Right atrium auricular region (tissue), 2 donors: Measurements from ENCODE around the gene CALN1. TPM values are rescaled to one million over a fixed set of nuclear protein-coding genes. Genes with fewer than 3 reads are reported as not detected.

Experiments used
- DNase-seq: peaks from one replicate; pipeline ENCODE4 v3.0.0-alpha.2; 2019; ENCODE audit warnings: low spot score
- H3K27ac ChIP-seq, 2 donors: fragments of 200-600 bp; sonication (generic); 1 replicate in 1 of 2; 2 replicates in 1 of 2; pipeline ENCODE4 v1.5.1; 2016 to 2019
- H3K27me3 ChIP-seq, 2 donors: fragments of 200-600 bp; sonication (generic); one replicate each; pipeline versions ENCODE4 v1.5.1 to v1.6.0; 2017 to 2019
- H3K36me3 ChIP-seq: fragments of 200-600 bp; sonication (generic); one replicate; pipeline ENCODE4 v1.5.1; 2016
- H3K4me1 ChIP-seq, 2 donors: fragments of 200-600 bp; sonication (generic); one replicate each; pipeline versions ENCODE4 v1.5.1 to v1.6.0; 2017 to 2019
- H3K4me3 ChIP-seq, 2 donors: fragments of 200-600 bp; sonication (generic); 1 replicate in 1 of 2; 2 replicates in 1 of 2; pipeline ENCODE4 v1.5.1; 2017 to 2019; ENCODE audit warnings: mild to moderate bottlenecking in 1 of 2, moderate library complexity in 1 of 2
- H3K9me3 ChIP-seq, 2 donors: fragments of 200-600 bp; sonication (generic); one replicate each; pipeline ENCODE4 v1.5.1; 2019
- total RNA-seq, 2 donors: library from RNA; depleted of rRNA; stranded (reverse); fragments of >200 nt; gene quantifications; one replicate each; pipeline ENCODE4 v1.1.0, GENCODE V29; 2016
- TF ChIP-seq, protein P1 (sequence below), 2 donors: fragments of 200-600 bp; sonication (generic); IDR thresholded peaks; one replicate each; pipeline ENCODE4 v1.5.1; 2019; ENCODE audit warnings: antibody characterized with exemption in 2 of 2

Gene CALN1
- total RNA-seq, 2 donors from 2014 or later: not detected

DNA sequence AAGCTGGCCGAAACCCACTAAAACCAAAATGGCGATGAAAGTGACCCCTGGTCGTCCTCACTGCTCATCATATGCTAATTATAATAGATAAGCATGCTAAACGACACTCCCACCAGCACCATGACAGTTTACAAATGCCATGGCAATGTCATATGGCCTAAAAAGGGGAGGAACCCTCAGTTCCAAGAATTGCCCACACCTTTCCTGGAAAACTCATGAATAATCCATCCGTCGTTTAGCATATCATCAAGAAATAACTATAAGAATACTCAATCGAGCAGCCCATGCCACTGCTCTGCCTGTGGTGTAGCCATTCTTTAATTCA, 422.0 kb downstream of the CALN1 start:
- H3K4me3 ChIP-seq: no peak overlapping the region
- H3K9me3 ChIP-seq: no peaks in the 10 kb centered on the region
- H3K27me3 ChIP-seq: no peaks in the 10 kb centered on the region
- DNase-seq: no peak
- no peak overlapping the region for H3K27ac ChIP-seq
- H3K4me1 ChIP-seq: no peaks in the 10 kb centered on the region
- no peaks in the 10 kb centered on the region for H3K36me3 ChIP-seq
- TF ChIP-seq, protein P1, sequence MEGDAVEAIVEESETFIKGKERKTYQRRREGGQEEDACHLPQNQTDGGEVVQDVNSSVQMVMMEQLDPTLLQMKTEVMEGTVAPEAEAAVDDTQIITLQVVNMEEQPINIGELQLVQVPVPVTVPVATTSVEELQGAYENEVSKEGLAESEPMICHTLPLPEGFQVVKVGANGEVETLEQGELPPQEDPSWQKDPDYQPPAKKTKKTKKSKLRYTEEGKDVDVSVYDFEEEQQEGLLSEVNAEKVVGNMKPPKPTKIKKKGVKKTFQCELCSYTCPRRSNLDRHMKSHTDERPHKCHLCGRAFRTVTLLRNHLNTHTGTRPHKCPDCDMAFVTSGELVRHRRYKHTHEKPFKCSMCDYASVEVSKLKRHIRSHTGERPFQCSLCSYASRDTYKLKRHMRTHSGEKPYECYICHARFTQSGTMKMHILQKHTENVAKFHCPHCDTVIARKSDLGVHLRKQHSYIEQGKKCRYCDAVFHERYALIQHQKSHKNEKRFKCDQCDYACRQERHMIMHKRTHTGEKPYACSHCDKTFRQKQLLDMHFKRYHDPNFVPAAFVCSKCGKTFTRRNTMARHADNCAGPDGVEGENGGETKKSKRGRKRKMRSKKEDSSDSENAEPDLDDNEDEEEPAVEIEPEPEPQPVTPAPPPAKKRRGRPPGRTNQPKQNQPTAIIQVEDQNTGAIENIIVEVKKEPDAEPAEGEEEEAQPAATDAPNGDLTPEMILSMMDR (IDR thresholded peaks at IDR 0.05): no peak

DNA sequence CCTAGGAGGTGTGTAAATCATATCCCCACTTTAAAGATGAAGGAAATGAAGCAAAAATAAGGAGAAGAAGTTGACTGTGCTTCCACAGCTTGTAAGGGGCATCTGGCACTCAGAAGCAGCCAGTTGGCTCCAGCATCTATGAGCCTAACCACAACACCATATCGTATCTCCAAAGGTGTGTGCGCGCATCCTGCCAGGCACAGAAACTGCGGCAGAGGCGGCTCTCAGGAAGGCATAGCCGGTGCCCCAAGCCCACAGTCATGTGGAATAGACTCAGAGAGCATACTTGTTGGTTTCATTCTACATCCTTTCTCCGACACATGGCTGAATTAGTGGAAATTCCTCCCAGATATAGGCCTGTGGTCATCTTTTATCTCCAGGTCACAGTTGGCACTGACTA, 423.9 kb downstream of the CALN1 start:
- H3K27me3 ChIP-seq: no peaks in the 10 kb centered on the region
- TF ChIP-seq, protein P1 (IDR thresholded peaks at IDR 0.05): no peak
- H3K27ac ChIP-seq: no peak overlapping the region
- H3K9me3 ChIP-seq: no peaks in the 10 kb centered on the region
- no peak for DNase-seq
- H3K4me3 ChIP-seq: no peak overlapping the region
- H3K36me3 ChIP-seq: no peaks in the 10 kb centered on the region
- no peaks in the 10 kb centered on the region for H3K4me1 ChIP-seq

DNA sequence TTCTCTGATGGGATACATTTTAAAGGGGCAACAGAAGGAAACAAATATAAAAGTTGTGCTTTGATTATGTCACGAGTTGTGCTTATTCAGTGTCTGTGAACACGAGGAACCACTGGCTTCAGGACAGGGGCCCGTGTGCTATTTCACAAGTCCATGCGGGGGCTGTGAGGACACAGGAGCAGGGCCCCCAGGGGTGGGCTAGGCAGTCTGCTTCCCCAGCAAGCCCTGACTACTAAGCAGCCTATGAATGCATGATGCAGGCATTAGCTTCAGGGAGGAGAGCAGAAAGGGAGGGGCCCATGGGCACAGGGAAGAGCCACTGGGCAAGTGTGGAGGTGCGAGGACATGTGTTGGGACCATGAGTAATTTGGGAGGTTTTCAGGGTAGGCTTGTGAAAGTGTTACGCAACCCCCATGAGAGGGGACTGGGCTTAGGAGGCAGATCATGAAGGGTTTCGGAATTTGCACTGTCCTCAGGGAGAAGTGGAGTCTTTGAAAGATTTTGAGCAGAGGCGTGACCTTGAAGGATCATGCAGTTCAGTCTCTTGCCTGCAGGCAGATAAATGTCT, 424.9 kb downstream of the CALN1 start:
- TF ChIP-seq, protein P1 (IDR thresholded peaks at IDR 0.05): no peak
- no peaks in the 10 kb centered on the region for H3K27me3 ChIP-seq
- H3K9me3 ChIP-seq: no peaks in the 10 kb centered on the region
- H3K4me1 ChIP-seq: no peaks in the 10 kb centered on the region
- no peak overlapping the region for H3K27ac ChIP-seq
- H3K36me3 ChIP-seq: no peaks in the 10 kb centered on the region
- H3K4me3 ChIP-seq: no peak overlapping the region
- DNase-seq: no peak

DNA sequence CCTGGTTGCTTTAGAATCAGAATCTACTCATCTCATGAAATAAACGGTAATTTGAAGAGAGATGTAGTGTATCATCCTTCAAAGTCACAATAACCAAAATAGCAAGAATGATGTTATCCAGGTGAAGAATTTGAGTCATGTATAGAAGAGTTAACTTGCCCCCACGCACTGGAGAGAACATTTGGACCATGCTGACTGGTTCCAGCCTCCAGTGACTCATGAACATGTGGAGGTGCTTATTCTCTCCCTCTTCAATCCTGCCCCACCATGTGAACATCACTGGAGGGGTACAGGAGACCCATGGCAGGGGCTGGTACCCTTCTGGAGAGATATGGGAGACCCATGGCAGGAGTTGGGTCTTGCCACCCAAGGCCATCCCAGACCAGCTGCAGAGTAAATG, 427.8 kb downstream of the CALN1 start:
- no peaks in the 10 kb centered on the region for H3K36me3 ChIP-seq
- DNase-seq: no peak
- H3K4me3 ChIP-seq: no peak overlapping the region
- no peaks in the 10 kb centered on the region for H3K27me3 ChIP-seq
- TF ChIP-seq, protein P1 (IDR thresholded peaks at IDR 0.05): no peak
- H3K9me3 ChIP-seq: no peaks in the 10 kb centered on the region
- no peaks in the 10 kb centered on the region for H3K4me1 ChIP-seq
- H3K27ac ChIP-seq: no peak overlapping the region

DNA sequence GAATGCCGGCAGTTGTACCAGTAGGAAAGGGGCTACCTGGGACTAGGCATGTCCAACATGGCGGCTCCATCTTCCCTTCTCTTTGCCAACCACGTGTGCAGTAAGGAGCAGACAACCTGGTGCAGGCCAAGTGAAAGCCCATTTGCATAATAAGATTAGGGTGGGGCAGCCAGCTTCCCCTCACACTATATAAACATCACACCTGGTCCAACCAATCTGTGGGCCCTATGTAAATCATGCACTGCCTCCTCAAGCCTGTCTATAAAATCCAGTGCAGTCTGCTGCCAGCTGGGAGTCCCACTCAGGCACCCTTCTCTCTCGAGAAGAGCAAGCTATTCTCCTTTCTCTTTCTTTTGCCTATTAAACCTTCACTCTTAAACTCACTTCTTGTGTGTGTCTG, 429.3 kb downstream of the CALN1 start:
- TF ChIP-seq, protein P1 (IDR thresholded peaks at IDR 0.05): no peak
- H3K4me1 ChIP-seq: no peaks in the 10 kb centered on the region
- no peaks in the 10 kb centered on the region for H3K36me3 ChIP-seq
- H3K9me3 ChIP-seq: no peaks in the 10 kb centered on the region
- no peak for DNase-seq
- no peaks in the 10 kb centered on the region for H3K27me3 ChIP-seq
- no peak overlapping the region for H3K4me3 ChIP-seq
- no peak overlapping the region for H3K27ac ChIP-seq

DNA sequence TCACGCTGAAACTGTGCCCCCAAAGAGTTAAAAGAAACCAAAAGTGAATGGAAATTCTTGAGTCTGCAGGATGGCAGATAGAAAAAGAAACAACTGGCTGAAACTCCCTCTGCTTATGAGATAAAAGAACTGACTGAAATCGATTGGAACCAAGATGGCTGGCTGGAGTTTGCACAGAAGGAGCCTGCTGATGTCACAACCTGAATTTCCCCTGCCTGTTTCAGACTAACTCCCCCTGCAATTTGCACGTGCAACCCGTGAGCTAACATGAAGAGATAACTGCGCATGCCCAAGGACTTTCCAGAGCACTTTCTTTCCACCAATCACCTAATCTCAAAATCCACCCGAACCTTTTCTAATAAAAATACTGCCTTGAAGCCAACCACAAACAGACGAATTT, 435.5 kb downstream of the CALN1 start:
- no peaks in the 10 kb centered on the region for H3K4me1 ChIP-seq
- H3K36me3 ChIP-seq: no peaks in the 10 kb centered on the region
- H3K4me3 ChIP-seq: no peak overlapping the region
- H3K9me3 ChIP-seq: no peaks in the 10 kb centered on the region
- H3K27ac ChIP-seq: no peak overlapping the region
- H3K27me3 ChIP-seq: no peaks in the 10 kb centered on the region
- TF ChIP-seq, protein P1 (IDR thresholded peaks at IDR 0.05): no peak
- no peak for DNase-seq
